ENCODE results near the gene CORO2A. TPM values are rescaled to one million over a fixed set of nuclear protein-coding genes. Genes with fewer than 3 reads are reported as not detected.
A peak's percentile ranks its signal among the peaks of the same experiment; 100 is the strongest.

Gene CORO2A
- total and polyA plus RNA-seq, 10 of the 15 experiments (the other 5 are each of a cell fraction or from before 2014, with no cell fraction given): 1.0 to 5.3 (median 3.5) TPM

GRCh38 chr9:98168941-98169488 lies 23.4 kb downstream of the CORO2A start:
- peak overlapping the region; percentile 78 for H2AFZ ChIP-seq (ENCODE audit: control insufficient read depth, low read depth, low read length)
- H3K27me3 ChIP-seq (replicated peaks in 1 of 2; ENCODE audit: control insufficient read depth in 2 of 2, insufficient read depth in 2 of 2, low read length in 1 of 2): no peaks in the 10 kb centered on the region
- H3K36me3 ChIP-seq (ENCODE audit: control insufficient read depth in 2 of 2, insufficient read depth in 2 of 2, low read length in 1 of 2): no peaks in the 10 kb centered on the region
- ChIA-PET SMC1A (ENCODE audit: uncharacterized antibody, unreplicated experiment) (interaction anchor here (0.6 to 1.7 kb wide), 3 partner anchors 7 to 34 kb away, joined by 3 to 4 read pairs (median 3); no protein-coding TSS in a partner anchor), RAD21 (ENCODE audit: unreplicated experiment) (interaction anchor here (1.3 kb wide), 1 partner anchor 67 kb away, joined by 3 read pairs; no protein-coding TSS in a partner anchor), CTCF (interaction anchor here (0.6 kb wide), 2 partner anchors 15 to 1845 kb away, joined by 3 to 6 read pairs; no protein-coding TSS in a partner anchor), POLR2A (no interaction called here)
- peak; percentile 99 for ATAC-seq
- 14% methylated on average over 8 of the region's 15 CpGs for WGBS (ENCODE audit: insufficient coverage, insufficient replicate concordance, low lambda C conversion rate, missing lambda C conversion rate)
- in situ Hi-C loops (cut with MboI): no loop called here
- peak overlapping the region; percentile 74 for H3K27ac ChIP-seq (ENCODE audit: control insufficient read depth, insufficient read depth)
- H3K4me1 ChIP-seq (ENCODE audit: control insufficient read depth, insufficient read depth, low read length): peaks cover 18% of the 10 kb centered on the region
- intact Hi-C loops (cut with micrococcal nuclease; ENCODE audit: unreplicated experiment): no loop called here
- H3K9ac ChIP-seq (ENCODE audit: control insufficient read depth, insufficient read depth, low read length): peak overlapping the region; percentile 49
- H3K79me2 ChIP-seq (ENCODE audit: control insufficient read depth, insufficient read depth, low read length): no peaks in the 10 kb centered on the region
- no peak overlapping the region for H3K4me3 ChIP-seq
- BruUV-seq (replicated peaks): no TSS peak
- peak; percentile 96 for FAIRE-seq
- H4K20me1 ChIP-seq (ENCODE audit: control insufficient read depth, insufficient read depth): no peaks in the 10 kb centered on the region
- DNase-seq (ENCODE audit: low read depth, low spot score): peak; percentile 65
- H3K9me3 ChIP-seq (replicated peaks; ENCODE audit: control insufficient read depth, insufficient read depth, low read length): no peaks in the 10 kb centered on the region
- peak overlapping the region; percentile 56; the same call in 1 of the 2 replicates for H3K4me2 ChIP-seq (ENCODE audit: control insufficient read depth, insufficient read depth)
- TF ChIP-seq POLR2A (IDR thresholded peaks at IDR 0.05; ENCODE audit: low read depth, low read length) (peak; percentile 73), CBFB (IDR thresholded peaks at IDR 0.05; ENCODE audit: low read depth) (0 out of 2 replicates have a peak, but pooled peaks have one; percentile 24), MTA2 (IDR thresholded peaks at IDR 0.05; ENCODE audit: low read depth) (0 out of 2 replicates have a peak, but pooled peaks have one; percentile 17), NR2C2 (IDR thresholded peaks at IDR 0.05; ENCODE audit: borderline replicate concordance, control insufficient read depth, insufficient read length, low read depth) (no peak), EGR1 (IDR thresholded peaks at IDR 0.05; ENCODE audit: borderline replicate concordance in 1 of 2, low read depth in 2 of 2, low read length in 2 of 2) (peak in 1 of 2 experiments; percentile 96; a peak in 2 of 3 replicates), CHD2 (IDR thresholded peaks at IDR 0.05; ENCODE audit: borderline replicate concordance, low read depth, low read length) (0 out of 2 replicates have a peak, but pooled peaks have one; percentile 22), ETV6 (conservative IDR thresholded peaks at IDR 0.05 in 1 of 2, IDR thresholded peaks at IDR 0.05 in 1 of 2; ENCODE audit: borderline replicate concordance in 1 of 2, low read depth in 1 of 2) (peak in 1 of 2 experiments; percentile 53; a peak in 1 of 4 replicates), CREM (IDR thresholded peaks at IDR 0.05; ENCODE audit: low read depth) (peak; percentile 35; the same call in 1 of the 2 replicates), IKZF1 (conservative IDR thresholded peaks at IDR 0.05) (no peak; the same call in 1 of the 2 replicates), TBL1XR1 (IDR thresholded peaks at IDR 0.05; ENCODE audit: low read depth, low read length) (peak; percentile 70; the same call in 1 of the 2 replicates)
- TF ChIP-seq, protein P1, sequence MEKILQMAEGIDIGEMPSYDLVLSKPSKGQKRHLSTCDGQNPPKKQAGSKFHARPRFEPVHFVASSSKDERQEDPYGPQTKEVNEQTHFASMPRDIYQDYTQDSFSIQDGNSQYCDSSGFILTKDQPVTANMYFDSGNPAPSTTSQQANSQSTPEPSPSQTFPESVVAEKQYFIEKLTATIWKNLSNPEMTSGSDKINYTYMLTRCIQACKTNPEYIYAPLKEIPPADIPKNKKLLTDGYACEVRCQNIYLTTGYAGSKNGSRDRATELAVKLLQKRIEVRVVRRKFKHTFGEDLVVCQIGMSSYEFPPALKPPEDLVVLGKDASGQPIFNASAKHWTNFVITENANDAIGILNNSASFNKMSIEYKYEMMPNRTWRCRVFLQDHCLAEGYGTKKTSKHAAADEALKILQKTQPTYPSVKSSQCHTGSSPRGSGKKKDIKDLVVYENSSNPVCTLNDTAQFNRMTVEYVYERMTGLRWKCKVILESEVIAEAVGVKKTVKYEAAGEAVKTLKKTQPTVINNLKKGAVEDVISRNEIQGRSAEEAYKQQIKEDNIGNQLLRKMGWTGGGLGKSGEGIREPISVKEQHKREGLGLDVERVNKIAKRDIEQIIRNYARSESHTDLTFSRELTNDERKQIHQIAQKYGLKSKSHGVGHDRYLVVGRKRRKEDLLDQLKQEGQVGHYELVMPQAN (conservative IDR thresholded peaks at IDR 0.05): no peak
- TF ChIP-seq, protein P2, sequence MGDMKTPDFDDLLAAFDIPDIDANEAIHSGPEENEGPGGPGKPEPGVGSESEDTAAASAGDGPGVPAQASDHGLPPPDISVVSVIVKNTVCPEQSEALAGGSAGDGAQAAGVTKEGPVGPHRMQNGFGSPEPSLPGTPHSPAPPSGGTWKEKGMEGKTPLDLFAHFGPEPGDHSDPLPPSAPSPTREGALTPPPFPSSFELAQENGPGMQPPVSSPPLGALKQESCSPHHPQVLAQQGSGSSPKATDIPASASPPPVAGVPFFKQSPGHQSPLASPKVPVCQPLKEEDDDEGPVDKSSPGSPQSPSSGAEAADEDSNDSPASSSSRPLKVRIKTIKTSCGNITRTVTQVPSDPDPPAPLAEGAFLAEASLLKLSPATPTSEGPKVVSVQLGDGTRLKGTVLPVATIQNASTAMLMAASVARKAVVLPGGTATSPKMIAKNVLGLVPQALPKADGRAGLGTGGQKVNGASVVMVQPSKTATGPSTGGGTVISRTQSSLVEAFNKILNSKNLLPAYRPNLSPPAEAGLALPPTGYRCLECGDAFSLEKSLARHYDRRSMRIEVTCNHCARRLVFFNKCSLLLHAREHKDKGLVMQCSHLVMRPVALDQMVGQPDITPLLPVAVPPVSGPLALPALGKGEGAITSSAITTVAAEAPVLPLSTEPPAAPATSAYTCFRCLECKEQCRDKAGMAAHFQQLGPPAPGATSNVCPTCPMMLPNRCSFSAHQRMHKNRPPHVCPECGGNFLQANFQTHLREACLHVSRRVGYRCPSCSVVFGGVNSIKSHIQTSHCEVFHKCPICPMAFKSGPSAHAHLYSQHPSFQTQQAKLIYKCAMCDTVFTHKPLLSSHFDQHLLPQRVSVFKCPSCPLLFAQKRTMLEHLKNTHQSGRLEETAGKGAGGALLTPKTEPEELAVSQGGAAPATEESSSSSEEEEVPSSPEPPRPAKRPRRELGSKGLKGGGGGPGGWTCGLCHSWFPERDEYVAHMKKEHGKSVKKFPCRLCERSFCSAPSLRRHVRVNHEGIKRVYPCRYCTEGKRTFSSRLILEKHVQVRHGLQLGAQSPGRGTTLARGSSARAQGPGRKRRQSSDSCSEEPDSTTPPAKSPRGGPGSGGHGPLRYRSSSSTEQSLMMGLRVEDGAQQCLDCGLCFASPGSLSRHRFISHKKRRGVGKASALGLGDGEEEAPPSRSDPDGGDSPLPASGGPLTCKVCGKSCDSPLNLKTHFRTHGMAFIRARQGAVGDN (IDR thresholded peaks at IDR 0.05): 0 out of 2 replicates have a peak, but pooled peaks have one; percentile 32
- TF ChIP-seq, protein P3, sequence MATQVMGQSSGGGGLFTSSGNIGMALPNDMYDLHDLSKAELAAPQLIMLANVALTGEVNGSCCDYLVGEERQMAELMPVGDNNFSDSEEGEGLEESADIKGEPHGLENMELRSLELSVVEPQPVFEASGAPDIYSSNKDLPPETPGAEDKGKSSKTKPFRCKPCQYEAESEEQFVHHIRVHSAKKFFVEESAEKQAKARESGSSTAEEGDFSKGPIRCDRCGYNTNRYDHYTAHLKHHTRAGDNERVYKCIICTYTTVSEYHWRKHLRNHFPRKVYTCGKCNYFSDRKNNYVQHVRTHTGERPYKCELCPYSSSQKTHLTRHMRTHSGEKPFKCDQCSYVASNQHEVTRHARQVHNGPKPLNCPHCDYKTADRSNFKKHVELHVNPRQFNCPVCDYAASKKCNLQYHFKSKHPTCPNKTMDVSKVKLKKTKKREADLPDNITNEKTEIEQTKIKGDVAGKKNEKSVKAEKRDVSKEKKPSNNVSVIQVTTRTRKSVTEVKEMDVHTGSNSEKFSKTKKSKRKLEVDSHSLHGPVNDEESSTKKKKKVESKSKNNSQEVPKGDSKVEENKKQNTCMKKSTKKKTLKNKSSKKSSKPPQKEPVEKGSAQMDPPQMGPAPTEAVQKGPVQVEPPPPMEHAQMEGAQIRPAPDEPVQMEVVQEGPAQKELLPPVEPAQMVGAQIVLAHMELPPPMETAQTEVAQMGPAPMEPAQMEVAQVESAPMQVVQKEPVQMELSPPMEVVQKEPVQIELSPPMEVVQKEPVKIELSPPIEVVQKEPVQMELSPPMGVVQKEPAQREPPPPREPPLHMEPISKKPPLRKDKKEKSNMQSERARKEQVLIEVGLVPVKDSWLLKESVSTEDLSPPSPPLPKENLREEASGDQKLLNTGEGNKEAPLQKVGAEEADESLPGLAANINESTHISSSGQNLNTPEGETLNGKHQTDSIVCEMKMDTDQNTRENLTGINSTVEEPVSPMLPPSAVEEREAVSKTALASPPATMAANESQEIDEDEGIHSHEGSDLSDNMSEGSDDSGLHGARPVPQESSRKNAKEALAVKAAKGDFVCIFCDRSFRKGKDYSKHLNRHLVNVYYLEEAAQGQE (IDR thresholded peaks at IDR 0.05; ENCODE audit: low read depth, low read length): no peak
